Naive thymus-derived CD4-positive, alpha-beta T cell (primary cell): ENCODE measurements around the gene TMEM82. TPM values are rescaled to one million over a fixed set of nuclear protein-coding genes. Genes with fewer than 3 reads are reported as not detected.

Experiments used
- ATAC-seq: fragments of 150-1000 bp; cut with Tn5 transposase; 2 replicates; pipeline ENCODE4 v1.10.0; 2021; ENCODE audit warnings: mild to moderate bottlenecking, moderate library complexity
- CTCF ChIA-PET: fragments of 350-600 bp; sonication (Branson Sonifier 250); formaldehyde crosslinking; loops from one replicate; lab custom pipeline; 2021; ENCODE audit warnings: antibody characterized with exemption; lab: Charles Lee
- POLR2A ChIA-PET: fragments of 350-600 bp; sonication (Branson Sonifier 250); formaldehyde crosslinking; loops from one replicate; lab custom pipeline; 2021; ENCODE audit warnings: antibody characterized with exemption, inconsistent platforms; lab: Charles Lee
- DNase-seq, 9 donors: peaks; one replicate each; pipeline versions ENCODE4 v3.0.0 to v3.0.0-alpha.2; 2020 to 2022; ENCODE audit warnings: mixed read lengths in 1 of 9
- H3K27ac ChIP-seq: one replicate; pipeline ENCODE4 v1.7.0; 2013; ENCODE audit warnings: mild to moderate bottlenecking, low read depth, low read length, moderate library complexity
- H3K27me3 ChIP-seq, 2 donors: one replicate each; pipeline ENCODE4 v1.7.0; 2013; ENCODE audit warnings: low read length in 2 of 2, mild to moderate bottlenecking in 2 of 2, moderate library complexity in 2 of 2; ENCODE audit not compliant: control insufficient read depth in 2 of 2, insufficient read depth in 2 of 2
- H3K36me3 ChIP-seq, 3 experiments: 1 replicate in 2 of 3; 2 replicates in 1 of 3; pipeline ENCODE4 v1.7.0; 2013; ENCODE audit warnings: low read length in 3 of 3, mild to moderate bottlenecking in 3 of 3, moderate library complexity in 1 of 3; ENCODE audit not compliant: insufficient read depth in 3 of 3, control insufficient read depth in 2 of 3
- H3K4me1 ChIP-seq, 2 donors: one replicate each; pipeline ENCODE4 v1.7.0; 2013; ENCODE audit warnings: low read length in 2 of 2, mild to moderate bottlenecking in 2 of 2, moderate library complexity in 1 of 2; ENCODE audit not compliant: control insufficient read depth in 2 of 2, insufficient read depth in 2 of 2
- H3K4me3 ChIP-seq: 2 replicates; pipeline ENCODE4 v1.7.0; 2013; ENCODE audit warnings: mild to moderate bottlenecking, low read length
- H3K9me3 ChIP-seq, 3 experiments: 1 replicate in 2 of 3; 2 replicates in 1 of 3; pipeline ENCODE4 v1.7.0; 2013; ENCODE audit warnings: low read length in 3 of 3; ENCODE audit not compliant: control insufficient read depth in 2 of 3
- H3K27ac Mint-ChIP-seq, 9 donors: one replicate each; pipeline ENCODE4 v1.8.0; 2020 to 2022; ENCODE audit warnings: mixed read lengths in 9 of 9, mild to moderate bottlenecking in 8 of 9, moderate library complexity in 5 of 9, inconsistent platforms in 2 of 9
- H3K27me3 Mint-ChIP-seq, 5 donors: one replicate each; pipeline ENCODE4 v1.8.0; 2021 to 2022; ENCODE audit warnings: mixed read lengths in 5 of 5, mild to moderate bottlenecking in 1 of 5
- H3K36me3 Mint-ChIP-seq, 5 donors: one replicate each; pipeline ENCODE4 v1.8.0; 2020 to 2022; ENCODE audit warnings: mixed read lengths in 5 of 5, mild to moderate bottlenecking in 3 of 5, inconsistent platforms in 1 of 5
- H3K4me1 Mint-ChIP-seq, 7 donors: one replicate each; pipeline ENCODE4 v1.8.0; 2020 to 2022; ENCODE audit warnings: mixed read lengths in 7 of 7, mild to moderate bottlenecking in 3 of 7, inconsistent platforms in 1 of 7
- H3K4me3 Mint-ChIP-seq, 10 donors: one replicate each; pipeline ENCODE4 v1.8.0; 2020 to 2022; ENCODE audit warnings: mild to moderate bottlenecking in 10 of 10, mixed read lengths in 10 of 10, moderate library complexity in 6 of 10, inconsistent platforms in 2 of 10
- H3K9me3 Mint-ChIP-seq, 11 donors: one replicate each; pipeline ENCODE4 v1.8.0; 2020 to 2022; ENCODE audit warnings: mixed read lengths in 11 of 11, mild to moderate bottlenecking in 4 of 11, inconsistent platforms in 1 of 11, moderate library complexity in 1 of 11
- intact Hi-C, 2 donors: fragments of 100-400 bp; cut with micrococcal nuclease; formaldehyde crosslinking; loops; one replicate each; pipeline ENCODE4 v1.15.1; 2023
- polyA plus RNA-seq, 2 donors: library from polyadenylated mRNA; unstranded; fragments of 300-500 nt; fragmentation: Illumina TruSeq; gene quantifications; one replicate each; pipeline ENCODE4 v1.2.3, GENCODE V29; 2021
- total RNA-seq, 6 experiments: library from RNA in 5 of 6; stranded (reverse) in 5 of 6; gene quantifications; 1 replicate in 5 of 6; 2 replicates in 1 of 6; pipeline ENCODE4 v1.2.3 and lab custom pipeline; 2021 to 2026

The TMEM82 gene
- total and polyA plus RNA-seq, 7 experiments from 2014 or later, result not detected

GRCh38 chr1:15723631-15724246 lies 18.6 kb upstream of the TMEM82 start:
- H3K27ac Mint-ChIP-seq, result no peak overlapping the region
- intact Hi-C loops, result no loop called here
- H3K4me1 ChIP-seq, result no peaks in the 10 kb centered on the region
- H3K36me3 ChIP-seq, result peaks cover 0 to 93% (median 0%) of the 10 kb centered on the region in 3 experiments
- no peak overlapping the region for H3K4me3 ChIP-seq
- H3K9me3 ChIP-seq, result no peaks in the 10 kb centered on the region
- ChIA-PET POLR2A (no interaction called here), CTCF (no interaction called here)
- DNase-seq (no peak), ATAC-seq (no peak)
- no peaks in the 10 kb centered on the region for H3K27me3 Mint-ChIP-seq
- H3K27me3 ChIP-seq, result no peaks in the 10 kb centered on the region
- peaks cover 0 to 37% (median 2%) of the 10 kb centered on the region in 5 donors for H3K36me3 Mint-ChIP-seq
- no peak overlapping the region for H3K27ac ChIP-seq
- no peaks in the 10 kb centered on the region for H3K9me3 Mint-ChIP-seq
- peaks cover 0 to 4% (median 0%) of the 10 kb centered on the region in 7 donors for H3K4me1 Mint-ChIP-seq
- no peak overlapping the region for H3K4me3 Mint-ChIP-seq

DNA sequence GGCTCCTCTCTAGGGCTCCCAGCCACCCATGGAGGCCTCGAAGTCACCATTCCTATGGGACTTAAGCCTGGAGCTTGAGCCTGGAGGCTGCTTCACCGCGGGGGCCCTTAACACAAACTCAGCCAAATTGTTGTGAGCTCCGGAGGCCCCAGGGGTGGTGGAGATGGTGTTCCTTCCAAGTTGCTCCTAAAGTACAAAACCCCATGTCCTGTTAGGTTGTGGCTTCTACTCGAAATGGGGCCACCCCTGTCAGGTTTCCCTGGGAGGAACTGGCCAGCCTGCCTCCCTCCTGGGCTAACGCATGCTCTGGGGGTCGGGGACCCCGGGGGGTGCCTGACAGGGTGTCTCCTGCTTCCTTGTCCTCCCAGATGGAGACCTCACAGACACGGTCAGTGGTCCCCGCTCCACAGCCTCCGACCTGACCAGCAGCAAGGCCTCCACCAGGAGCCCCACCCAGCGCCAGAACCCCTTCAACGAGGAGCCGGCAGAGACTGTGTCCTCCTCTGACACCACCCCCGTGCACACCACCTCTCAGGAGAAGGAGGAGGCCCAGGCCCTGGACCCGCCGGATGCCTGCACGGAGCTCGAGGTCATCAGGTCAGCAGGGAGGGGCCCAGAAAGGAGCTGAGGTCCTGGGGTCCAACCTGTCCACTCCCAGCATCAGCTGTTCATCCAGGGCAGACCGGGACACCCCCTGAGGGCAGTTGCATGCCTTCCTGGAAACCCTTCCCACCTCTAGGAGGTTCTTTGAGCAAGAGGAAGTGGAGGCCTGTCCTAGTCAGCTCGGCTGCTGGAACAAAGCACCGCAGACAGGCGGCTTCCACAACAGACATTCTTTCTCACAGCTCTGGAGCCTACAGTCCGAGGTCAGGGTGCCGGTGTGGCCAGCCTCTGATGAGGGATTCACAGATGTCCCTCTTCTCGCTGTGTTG lies 17.1 kb upstream of the TMEM82 start:
- H3K27ac Mint-ChIP-seq, result no peak overlapping the region
- no peaks in the 10 kb centered on the region for H3K4me1 Mint-ChIP-seq
- ATAC-seq, result no peak
- Histone ChIP-seq H3K36me3 (peaks cover 0 to 91% (median 0%) of the 10 kb centered on the region in 3 experiments), H3K4me1 (no peaks in the 10 kb centered on the region), H3K27me3 (no peaks in the 10 kb centered on the region), H3K9me3 (no peaks in the 10 kb centered on the region), H3K27ac (no peak overlapping the region), H3K4me3 (no peak overlapping the region)
- intact Hi-C loops, result no loop called here
- H3K36me3 Mint-ChIP-seq, result peaks cover 0 to 35% (median 3%) of the 10 kb centered on the region in 5 donors
- H3K4me3 Mint-ChIP-seq, result no peak overlapping the region
- H3K27me3 Mint-ChIP-seq, result no peaks in the 10 kb centered on the region
- ChIA-PET POLR2A (no interaction called here), CTCF (no interaction called here)
- H3K9me3 Mint-ChIP-seq, result no peaks in the 10 kb centered on the region
- DNase-seq, result no peak

DNA sequence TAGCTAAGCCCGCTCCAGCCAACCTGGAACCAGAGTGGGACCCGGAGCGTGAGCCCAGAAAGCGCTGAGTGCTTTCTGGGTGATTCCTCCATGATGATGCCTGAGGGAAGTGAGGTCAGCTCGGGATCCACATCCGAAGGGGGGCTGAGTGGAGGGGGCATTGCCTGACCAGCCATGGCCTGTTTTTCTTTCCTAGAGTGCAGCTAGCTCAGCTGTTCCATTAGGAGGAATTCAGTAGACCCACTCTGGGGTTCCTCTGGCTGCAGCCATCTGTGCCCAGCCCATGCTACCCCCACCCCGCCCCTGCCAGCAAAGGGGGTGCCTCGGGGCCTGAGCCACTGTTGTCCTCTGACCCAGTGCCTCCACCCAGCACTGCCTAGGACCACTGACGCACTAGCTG lies 15.8 kb upstream of the TMEM82 start:
- H3K27me3 Mint-ChIP-seq, result no peaks in the 10 kb centered on the region
- H3K4me3 ChIP-seq, result no peak overlapping the region
- no peaks in the 10 kb centered on the region for H3K9me3 ChIP-seq
- no peaks in the 10 kb centered on the region for H3K9me3 Mint-ChIP-seq
- ATAC-seq (no peak), DNase-seq (no peak)
- H3K4me1 Mint-ChIP-seq, result no peaks in the 10 kb centered on the region
- H3K36me3 ChIP-seq, result peaks cover 0 to 91% (median 4%) of the 10 kb centered on the region in 3 experiments
- H3K27ac Mint-ChIP-seq, result no peak overlapping the region
- no peaks in the 10 kb centered on the region for H3K4me1 ChIP-seq
- no peak overlapping the region for H3K4me3 Mint-ChIP-seq
- peaks cover 0 to 31% (median 3%) of the 10 kb centered on the region in 5 donors for H3K36me3 Mint-ChIP-seq
- POLR2A ChIA-PET, result no interaction called here
- intact Hi-C loops, result no loop called here
- no peak overlapping the region for H3K27ac ChIP-seq
- no peaks in the 10 kb centered on the region for H3K27me3 ChIP-seq
- CTCF ChIA-PET, result no interaction called here

DNA sequence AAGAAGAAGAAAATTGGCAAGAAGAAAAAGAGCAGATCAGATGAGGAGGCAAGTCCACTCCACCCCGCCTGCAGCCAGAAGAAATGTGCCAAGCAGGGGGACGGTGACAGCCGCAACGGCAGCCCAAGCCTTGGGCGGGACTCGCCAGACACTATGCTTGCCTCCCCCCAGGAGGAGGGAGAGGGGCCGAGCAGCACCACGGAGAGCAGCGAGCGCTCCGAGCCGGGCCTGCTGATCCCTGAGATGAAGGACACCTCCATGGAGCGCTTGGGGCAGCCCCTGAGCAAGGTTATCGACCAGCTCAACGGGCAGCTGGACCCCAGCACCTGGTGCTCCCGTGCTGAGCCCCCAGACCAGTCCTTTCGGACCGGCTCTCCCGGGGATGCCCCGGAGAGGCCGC lies 15.3 kb upstream of the TMEM82 start:
- no peak for DNase-seq
- Histone ChIP-seq H3K4me3 (no peak overlapping the region), H3K9me3 (no peaks in the 10 kb centered on the region), H3K4me1 (no peaks in the 10 kb centered on the region), H3K36me3 (peaks cover 0 to 92% (median 7%) of the 10 kb centered on the region in 3 experiments), H3K27ac (no peak overlapping the region), H3K27me3 (no peaks in the 10 kb centered on the region)
- CTCF ChIA-PET, result no interaction called here
- POLR2A ChIA-PET, result no interaction called here
- Mint-ChIP-seq H3K4me3 (no peak overlapping the region), H3K27ac (no peak overlapping the region), H3K27me3 (no peaks in the 10 kb centered on the region), H3K9me3 (no peaks in the 10 kb centered on the region), H3K36me3 (peaks cover 0 to 31% (median 3%) of the 10 kb centered on the region in 5 donors), H3K4me1 (no peaks in the 10 kb centered on the region)
- intact Hi-C loops, result no loop called here
- ATAC-seq, result no peak

DNA sequence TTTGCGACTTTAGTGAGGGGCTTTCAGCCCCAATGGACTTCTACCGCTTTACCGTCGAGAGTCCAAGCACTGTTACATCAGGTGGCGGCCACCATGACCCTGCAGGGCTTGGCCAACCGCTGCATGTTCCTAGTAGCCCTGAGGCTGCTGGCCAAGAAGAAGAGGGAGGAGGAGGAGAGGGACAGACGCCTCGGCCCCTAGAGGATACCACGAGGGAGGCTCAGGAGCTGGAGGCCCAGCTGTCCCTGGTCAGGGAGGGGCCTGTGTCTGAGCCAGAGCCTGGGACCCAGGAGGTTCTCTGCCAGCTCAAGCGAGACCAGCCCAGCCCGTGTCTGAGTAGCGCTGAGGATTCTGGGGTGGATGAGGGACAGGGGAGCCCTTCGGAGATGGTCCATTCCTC lies 14.9 kb upstream of the TMEM82 start:
- ATAC-seq (no peak), DNase-seq (no peak)
- peak overlapping the region in 1 of 9 donors; percentile 1 for H3K27ac Mint-ChIP-seq
- Histone ChIP-seq H3K4me3 (no peak overlapping the region), H3K9me3 (no peaks in the 10 kb centered on the region), H3K36me3 (peaks cover 0 to 93% (median 7%) of the 10 kb centered on the region in 3 experiments), H3K27ac (no peak overlapping the region), H3K4me1 (no peaks in the 10 kb centered on the region), H3K27me3 (no peaks in the 10 kb centered on the region)
- POLR2A ChIA-PET, result no interaction called here
- no peaks in the 10 kb centered on the region for H3K4me1 Mint-ChIP-seq
- H3K36me3 Mint-ChIP-seq, result peaks cover 0 to 33% (median 3%) of the 10 kb centered on the region in 5 donors
- CTCF ChIA-PET, result no interaction called here
- H3K9me3 Mint-ChIP-seq, result no peaks in the 10 kb centered on the region
- intact Hi-C loops, result no loop called here
- H3K27me3 Mint-ChIP-seq, result no peaks in the 10 kb centered on the region
- H3K4me3 Mint-ChIP-seq, result no peak overlapping the region

GRCh38 chr1:15727866-15728534 lies 14.3 kb upstream of the TMEM82 start:
- ChIA-PET CTCF (no interaction called here), POLR2A (no interaction called here)
- H3K4me1 ChIP-seq, result no peaks in the 10 kb centered on the region
- H3K27ac Mint-ChIP-seq, result no peak overlapping the region
- H3K27ac ChIP-seq, result no peak overlapping the region
- ATAC-seq (no peak), DNase-seq (no peak)
- intact Hi-C loops, result no loop called here
- no peak overlapping the region for H3K4me3 ChIP-seq
- peaks cover 0 to 94% (median 7%) of the 10 kb centered on the region in 3 experiments for H3K36me3 ChIP-seq
- no peak overlapping the region for H3K4me3 Mint-ChIP-seq
- H3K9me3 ChIP-seq, result no peaks in the 10 kb centered on the region
- no peaks in the 10 kb centered on the region for H3K27me3 ChIP-seq
- no peaks in the 10 kb centered on the region for H3K27me3 Mint-ChIP-seq
- H3K36me3 Mint-ChIP-seq, result peaks cover 0 to 28% (median 0%) of the 10 kb centered on the region in 5 donors
- no peaks in the 10 kb centered on the region for H3K4me1 Mint-ChIP-seq
- no peaks in the 10 kb centered on the region for H3K9me3 Mint-ChIP-seq
